H9 (cell line): ENCODE data around the gene FANCI. TPM values are rescaled to one million over a fixed set of nuclear protein-coding genes. Genes with fewer than 3 reads are reported as not detected.

Source experiments
- DNase-seq: peaks from one replicate; pipeline ENCODE4 v3.0.0-alpha.2; 2017
- H2AFZ ChIP-seq: one replicate; pipeline ENCODE4 v1.6.1; 2013; ENCODE audit warnings: mild to moderate bottlenecking, low read length, control low read depth, moderate library complexity
- H2AK5ac ChIP-seq: 2 replicates; pipeline ENCODE4 v1.6.1; 2013; ENCODE audit warnings: low read length, control low read depth, mixed read lengths; ENCODE audit not compliant: insufficient read length
- H2BK120ac ChIP-seq: one replicate; pipeline ENCODE4 v1.6.1; 2013; ENCODE audit warnings: low read depth, mild to moderate bottlenecking, low read length, control low read depth, inconsistent platforms; ENCODE audit not compliant: poor library complexity, severe bottlenecking
- H2BK12ac ChIP-seq: 2 replicates; pipeline ENCODE4 v1.6.1; 2013; ENCODE audit warnings: low read length, control low read depth, mixed read lengths, low read depth; ENCODE audit not compliant: insufficient read length
- H2BK15ac ChIP-seq: 2 replicates; pipeline ENCODE4 v1.6.1; 2013; ENCODE audit warnings: low read depth, low read length, control low read depth
- H2BK20ac ChIP-seq: one replicate; pipeline ENCODE4 v1.6.1; 2013; ENCODE audit warnings: low read depth, mild to moderate bottlenecking, low read length, control low read depth, inconsistent platforms; ENCODE audit not compliant: poor library complexity, severe bottlenecking
- H2BK5ac ChIP-seq: 2 replicates; pipeline ENCODE4 v1.6.1; 2013; ENCODE audit warnings: low read length, control low read depth, mixed read lengths; ENCODE audit not compliant: insufficient read length
- H3K14ac ChIP-seq: 2 replicates; pipeline ENCODE4 v1.6.1; 2013; ENCODE audit warnings: low read length, control low read depth; ENCODE audit not compliant: insufficient read depth
- H3K18ac ChIP-seq: 2 replicates; pipeline ENCODE4 v1.6.1; 2013; ENCODE audit warnings: low read depth, mild to moderate bottlenecking, mixed read lengths, low read length, control low read depth; ENCODE audit not compliant: insufficient read length
- H3K23ac ChIP-seq: 2 replicates; pipeline ENCODE4 v1.6.1; 2013; ENCODE audit warnings: low read length, control low read depth, mixed read lengths, low read depth; ENCODE audit not compliant: insufficient read length
- H3K23me2 ChIP-seq: 2 replicates; pipeline ENCODE4 v1.6.1; 2013; ENCODE audit warnings: low read depth, mild to moderate bottlenecking, mixed read lengths, low read length, control low read depth; ENCODE audit not compliant: insufficient read length, poor library complexity, severe bottlenecking
- H3K27ac ChIP-seq: 2 replicates; pipeline ENCODE4 v1.5.1; 2013; ENCODE audit warnings: low read length, control low read depth, mixed read lengths, low read depth; ENCODE audit not compliant: insufficient read length
- H3K27me3 ChIP-seq: 2 replicates; pipeline ENCODE4 v1.6.1; 2013; ENCODE audit warnings: low read length, control low read depth, inconsistent platforms; ENCODE audit not compliant: insufficient read depth
- H3K4ac ChIP-seq: 2 replicates; pipeline ENCODE4 v1.6.1; 2013; ENCODE audit warnings: low read depth, mild to moderate bottlenecking, control low read depth, inconsistent platforms, low read length, moderate library complexity
- H3K4me1 ChIP-seq: 2 replicates; pipeline ENCODE4 v1.6.1; 2013; ENCODE audit warnings: low read length, control low read depth, inconsistent platforms; ENCODE audit not compliant: insufficient read depth
- H3K4me2 ChIP-seq: 2 replicates; pipeline ENCODE4 v1.6.1; 2013; ENCODE audit warnings: low read length, control low read depth, mixed read lengths; ENCODE audit not compliant: insufficient read length, insufficient read depth
- H3K56ac ChIP-seq: 2 replicates; pipeline ENCODE4 v1.6.1; 2013; ENCODE audit warnings: low read depth, mild to moderate bottlenecking, mixed read lengths, low read length, control low read depth; ENCODE audit not compliant: insufficient read length
- H3K79me1 ChIP-seq: 2 replicates; pipeline ENCODE4 v1.6.1; 2013; ENCODE audit warnings: low read depth, mild to moderate bottlenecking, moderate library complexity, low read length, control low read depth, inconsistent platforms; ENCODE audit not compliant: insufficient read depth, poor library complexity, severe bottlenecking
- H3K79me2 ChIP-seq: 2 replicates; pipeline ENCODE4 v1.6.1; 2013; ENCODE audit warnings: low read length, control low read depth, inconsistent platforms; ENCODE audit not compliant: insufficient read depth
- H3K9ac ChIP-seq: 2 replicates; pipeline ENCODE4 v1.6.1; 2013; ENCODE audit warnings: low read length, control low read depth, mixed read lengths; ENCODE audit not compliant: insufficient read length; ENCODE audit errors: extremely low read depth
- H3K9me3 ChIP-seq: one replicate; pipeline ENCODE4 v1.6.1; 2013; ENCODE audit warnings: low read depth, low read length, inconsistent platforms; ENCODE audit not compliant: control insufficient read depth
- H3T11ph ChIP-seq: one replicate; pipeline ENCODE4 v1.6.1; 2013; ENCODE audit warnings: mild to moderate bottlenecking, low read length, control low read depth, inconsistent platforms
- H4K20me1 ChIP-seq: one replicate; pipeline ENCODE4 v1.6.1; 2013; ENCODE audit not compliant: control insufficient read depth, insufficient read length, insufficient read depth
- H4K5ac ChIP-seq: 2 replicates; pipeline ENCODE4 v1.6.1; 2013; ENCODE audit warnings: low read depth, mild to moderate bottlenecking, mixed read lengths, low read length, control low read depth; ENCODE audit not compliant: insufficient read length
- H4K8ac ChIP-seq: replicated peaks from 2 replicates; pipeline ENCODE4 v1.6.1; 2013; ENCODE audit warnings: low read length, control low read depth, mixed read lengths, low read depth; ENCODE audit not compliant: insufficient read length
- H4K91ac ChIP-seq: 2 replicates; pipeline ENCODE4 v1.6.1; 2013; ENCODE audit warnings: low read depth, mild to moderate bottlenecking, moderate library complexity, mixed read lengths, low read length, control low read depth; ENCODE audit not compliant: insufficient read length
- H3K27ac Mint-ChIP-seq, 3 experiments: 2 replicates in 2 of 3; 3 replicates in 1 of 3; pipeline ENCODE4 v1.8.0; 2020 to 2021; ENCODE audit warnings: mixed read lengths in 3 of 3, mild to moderate bottlenecking in 1 of 3, moderate library complexity in 1 of 3
- H3K27me3 Mint-ChIP-seq: 2 replicates; pipeline ENCODE4 v1.8.0; 2021; ENCODE audit warnings: low read depth, mild to moderate bottlenecking, moderate library complexity, mixed read lengths
- H3K36me3 Mint-ChIP-seq, 3 experiments: 2 replicates in 2 of 3; 3 replicates in 1 of 3; pipeline ENCODE4 v1.8.0; 2020 to 2021; ENCODE audit warnings: low read depth in 3 of 3, mixed read lengths in 3 of 3; ENCODE audit not compliant: insufficient read depth in 1 of 3
- H3K4me1 Mint-ChIP-seq, 2 experiments: 2 replicates each; pipeline ENCODE4 v1.8.0; 2020; ENCODE audit warnings: mixed read lengths in 2 of 2
- H3K4me3 Mint-ChIP-seq, 2 experiments: 2 replicates in 1 of 2; 3 replicates in 1 of 2; pipeline ENCODE4 v1.8.0; 2020 to 2021; ENCODE audit warnings: mild to moderate bottlenecking in 2 of 2, mixed read lengths in 2 of 2, moderate library complexity in 1 of 2
- H3K9me3 Mint-ChIP-seq, 2 experiments: 2 replicates in 1 of 2; 3 replicates in 1 of 2; pipeline ENCODE4 v1.8.0; 2020; ENCODE audit warnings: mild to moderate bottlenecking in 2 of 2, mixed read lengths in 2 of 2, moderate library complexity in 1 of 2
- CTCF ChIP-seq: fragments of 200-600 bp; sonication (generic); conservative IDR thresholded peaks from 3 replicates; pipeline ENCODE4 v1.8.0; 2021; ENCODE audit warnings: antibody characterized with exemption, mild to moderate bottlenecking
- WGBS: extraction: QIAGEN DNeasy Blood & Tissue Kit; methylation state at CpG from one replicate; pipeline ENCODE4 v1.1.7; 2013; ENCODE audit warnings: missing lambda C conversion rate, low lambda C conversion rate, mixed read lengths; ENCODE audit not compliant: insufficient read length; ENCODE audit errors: extremely low coverage; 5-methylcytosine and 5-hydroxymethylcytosine counted together
- total RNA-seq: library from RNA; stranded (reverse); gene quantifications from 2 replicates; pipeline ENCODE4 v1.2.1, GENCODE V29; 2021

Gene FANCI
- total RNA-seq, 1 experiment from 2014 or later: 106 TPM

- no peaks in the 10 kb centered on the region for H3K9me3 Mint-ChIP-seq
- peaks cover 3% of the 10 kb centered on the region for H3K27me3 Mint-ChIP-seq
Measured at GRCh38 chr15:89217686-89218376, 25.9 kb upstream of the FANCI start.

More at GRCh38 chr15:89217686-89218376, 25.9 kb upstream of the FANCI start:
- Histone ChIP-seq H3K23me2 (no peaks in the 10 kb centered on the region), H4K5ac (no peak overlapping the region), H2BK20ac (no peak overlapping the region), H2BK120ac (no peak overlapping the region), H3K56ac (no peak overlapping the region), H2AK5ac (no peak overlapping the region), H3K4ac (no peak overlapping the region), H3K14ac (no peak overlapping the region), H2BK15ac (no peak overlapping the region), H3K23ac (no peak overlapping the region), H3K18ac (no peak overlapping the region), H3K27ac (no peak overlapping the region), H3K4me2 (no peak overlapping the region), H3K4me1 (no peaks in the 10 kb centered on the region), H3K79me2 (no peaks in the 10 kb centered on the region), H4K20me1 (no peaks in the 10 kb centered on the region), H4K8ac (no peak overlapping the region), H3T11ph (no peak overlapping the region), H2BK12ac (no peak overlapping the region), H3K79me1 (no peaks in the 10 kb centered on the region), H2AFZ (no peak overlapping the region), H3K27me3 (no peaks in the 10 kb centered on the region), H3K9me3 (no peaks in the 10 kb centered on the region), H2BK5ac (no peak overlapping the region), H3K9ac (no peak overlapping the region), H4K91ac (no peak overlapping the region)
- no peaks in the 10 kb centered on the region for H3K36me3 Mint-ChIP-seq
- WGBS: no CpG with 5 or more reads among the region's 6 CpGs
- H3K4me3 Mint-ChIP-seq: no peak overlapping the region
- DNase-seq: no peak
- no peak for TF ChIP-seq CTCF
- H3K4me1 Mint-ChIP-seq: peaks cover 3 to 6% of the 10 kb centered on the region in 2 experiments; a peak in 3 of 4 replicates
- H3K27ac Mint-ChIP-seq: 0 out of 7 replicates have a peak overlapping the region, but pooled peaks of 1 of the 3 experiments have one; percentile 28
